ENCODE measurements around the gene PLCH2.

- TF ChIP-seq CTCF (IDR thresholded peaks at IDR 0.05; ENCODE audit: extremely low read depth in 1 of 2, insufficient read depth in 1 of 2, low read depth in 1 of 2, low read length in 2 of 2): no peak
- no peak for TF ChIP-seq JUN (IDR thresholded peaks at IDR 0.05; ENCODE audit: borderline replicate concordance, insufficient read depth, insufficient read length, low read depth)
- TF ChIP-seq POLR2A (IDR thresholded peaks at IDR 0.05; ENCODE audit: low read depth, low read length): no peak
- TF ChIP-seq EZH2 (IDR thresholded peaks at IDR 0.05; ENCODE audit: borderline replicate concordance, low read depth, low read length, severe bottlenecking): no peak
- TF ChIP-seq POLR2AphosphoS5 (IDR thresholded peaks at IDR 0.05; ENCODE audit: insufficient read depth, low read depth, low read length): no peak
These were observed 518 bp upstream of the PLCH2 start for GRCh38 chr1:2475571-2475970.

All from endothelial cell of umbilical vein (primary cell).